ENCODE data around the gene POLR2L.

- TF ChIP-seq CTCF (IDR thresholded peaks at IDR 0.05), result no peak
- no peak for TF ChIP-seq EP300 (IDR thresholded peaks at IDR 0.05)
These were observed 34.2 kb upstream of the POLR2L start for GRCh38 chr11:876545-876944.

All from ovary (tissue), 3 donors.